Activated CD8-positive, alpha-beta T cell treated with anti-CD3 and anti-CD28 coated beads for 36 hours (primary cell): Measurements from ENCODE around the gene PLXNA1. TPM values are rescaled to one million over a fixed set of nuclear protein-coding genes. Genes with fewer than 3 reads are reported as not detected.

Experiments used
- ATAC-seq: fragments of 200-7000 bp; cut with Tn5 transposase; one replicate; pipeline ENCODE4 v1.10.0; 2021; ENCODE audit warnings: mild to moderate bottlenecking, moderate library complexity
- CTCF ChIA-PET: fragments of 350-600 bp; sonication (Branson Sonifier 250); formaldehyde crosslinking; loops from one replicate; lab custom pipeline; 2021; ENCODE audit warnings: antibody characterized with exemption; lab: Charles Lee
- POLR2A ChIA-PET: fragments of 350-600 bp; sonication (Branson Sonifier 250); formaldehyde crosslinking; loops from one replicate; lab custom pipeline; 2021; ENCODE audit warnings: antibody characterized with exemption; lab: Charles Lee
- DNase-seq: peaks from one replicate; pipeline ENCODE4 v3.0.0-alpha.2; 2020
- H3K27ac Mint-ChIP-seq: one replicate; pipeline ENCODE4 v1.8.0; 2021; ENCODE audit warnings: mild to moderate bottlenecking, mixed read lengths
- H3K27me3 Mint-ChIP-seq: one replicate; pipeline ENCODE4 v1.8.0; 2021; ENCODE audit warnings: mixed read lengths
- H3K36me3 Mint-ChIP-seq: one replicate; pipeline ENCODE4 v1.8.0; 2021; ENCODE audit warnings: low read depth, mixed read lengths
- H3K4me1 Mint-ChIP-seq: one replicate; pipeline ENCODE4 v1.8.0; 2021; ENCODE audit warnings: low read depth, mixed read lengths
- H3K4me3 Mint-ChIP-seq: one replicate; pipeline ENCODE4 v1.8.0; 2021; ENCODE audit warnings: mild to moderate bottlenecking, moderate library complexity, mixed read lengths
- H3K9me3 Mint-ChIP-seq: one replicate; pipeline ENCODE4 v1.8.0; 2021; ENCODE audit warnings: mixed read lengths
- intact Hi-C: fragments of 100-400 bp; cut with micrococcal nuclease; formaldehyde crosslinking; loops from one replicate; pipeline ENCODE4 v1.10.0; 2022
- total RNA-seq, 2 experiments: library from RNA; stranded (reverse); gene quantifications; one replicate each; pipeline ENCODE4 v1.2.3, GENCODE V29; 2021
- TF ChIP-seq, protein P1 (sequence below): fragments of 200-600 bp; IDR thresholded peaks from one replicate; pipeline ENCODE4 v1.8.0; 2022; ENCODE audit warnings: antibody characterized with exemption, mild to moderate bottlenecking

PLXNA1 gene
- total RNA-seq, 2 experiments from 2014 or later, result 5.1 to 6.6 TPM

DNA sequence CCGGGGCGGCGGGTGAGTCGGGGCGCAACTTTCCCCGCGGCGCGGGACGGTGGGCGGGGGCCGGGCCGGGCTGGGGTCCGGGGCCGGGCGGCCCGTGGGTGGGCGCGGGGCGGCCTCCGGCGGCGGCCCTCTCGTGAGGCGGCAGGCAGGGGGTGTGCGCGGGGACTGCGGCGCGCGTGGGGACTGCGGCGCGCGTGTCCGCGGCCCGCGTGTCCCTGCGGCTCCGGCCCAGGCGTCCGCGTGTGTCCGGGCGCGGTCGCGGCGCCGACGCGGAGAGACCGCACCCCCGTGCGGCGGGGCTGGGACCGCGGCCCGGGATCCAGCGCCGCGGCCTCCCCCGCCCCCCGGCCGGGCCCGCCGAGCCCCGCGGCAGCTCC, 349 bp downstream of the PLXNA1 start:
- intact Hi-C loops, result loop anchor here (5.0 kb wide), 1 partner anchor 306 kb away; no protein-coding TSS in a partner anchor
- TF ChIP-seq, protein P1, sequence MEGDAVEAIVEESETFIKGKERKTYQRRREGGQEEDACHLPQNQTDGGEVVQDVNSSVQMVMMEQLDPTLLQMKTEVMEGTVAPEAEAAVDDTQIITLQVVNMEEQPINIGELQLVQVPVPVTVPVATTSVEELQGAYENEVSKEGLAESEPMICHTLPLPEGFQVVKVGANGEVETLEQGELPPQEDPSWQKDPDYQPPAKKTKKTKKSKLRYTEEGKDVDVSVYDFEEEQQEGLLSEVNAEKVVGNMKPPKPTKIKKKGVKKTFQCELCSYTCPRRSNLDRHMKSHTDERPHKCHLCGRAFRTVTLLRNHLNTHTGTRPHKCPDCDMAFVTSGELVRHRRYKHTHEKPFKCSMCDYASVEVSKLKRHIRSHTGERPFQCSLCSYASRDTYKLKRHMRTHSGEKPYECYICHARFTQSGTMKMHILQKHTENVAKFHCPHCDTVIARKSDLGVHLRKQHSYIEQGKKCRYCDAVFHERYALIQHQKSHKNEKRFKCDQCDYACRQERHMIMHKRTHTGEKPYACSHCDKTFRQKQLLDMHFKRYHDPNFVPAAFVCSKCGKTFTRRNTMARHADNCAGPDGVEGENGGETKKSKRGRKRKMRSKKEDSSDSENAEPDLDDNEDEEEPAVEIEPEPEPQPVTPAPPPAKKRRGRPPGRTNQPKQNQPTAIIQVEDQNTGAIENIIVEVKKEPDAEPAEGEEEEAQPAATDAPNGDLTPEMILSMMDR, result no peak
- H3K4me1 Mint-ChIP-seq, result peaks cover 20% of the 10 kb centered on the region
- CTCF ChIA-PET, result interaction anchor here (1.2 to 1.8 kb wide), 3 partner anchors 14 to 473 kb away, joined by 3 to 7 read pairs (median 5); no protein-coding TSS in a partner anchor
- H3K36me3 Mint-ChIP-seq, result no peaks in the 10 kb centered on the region
- no peak overlapping the region for H3K4me3 Mint-ChIP-seq
- DNase-seq (no peak), ATAC-seq (no peak)
- H3K27ac Mint-ChIP-seq, result no peak overlapping the region
- POLR2A ChIA-PET, result no interaction called here
- peaks cover 11% of the 10 kb centered on the region for H3K27me3 Mint-ChIP-seq
- no peaks in the 10 kb centered on the region for H3K9me3 Mint-ChIP-seq

DNA sequence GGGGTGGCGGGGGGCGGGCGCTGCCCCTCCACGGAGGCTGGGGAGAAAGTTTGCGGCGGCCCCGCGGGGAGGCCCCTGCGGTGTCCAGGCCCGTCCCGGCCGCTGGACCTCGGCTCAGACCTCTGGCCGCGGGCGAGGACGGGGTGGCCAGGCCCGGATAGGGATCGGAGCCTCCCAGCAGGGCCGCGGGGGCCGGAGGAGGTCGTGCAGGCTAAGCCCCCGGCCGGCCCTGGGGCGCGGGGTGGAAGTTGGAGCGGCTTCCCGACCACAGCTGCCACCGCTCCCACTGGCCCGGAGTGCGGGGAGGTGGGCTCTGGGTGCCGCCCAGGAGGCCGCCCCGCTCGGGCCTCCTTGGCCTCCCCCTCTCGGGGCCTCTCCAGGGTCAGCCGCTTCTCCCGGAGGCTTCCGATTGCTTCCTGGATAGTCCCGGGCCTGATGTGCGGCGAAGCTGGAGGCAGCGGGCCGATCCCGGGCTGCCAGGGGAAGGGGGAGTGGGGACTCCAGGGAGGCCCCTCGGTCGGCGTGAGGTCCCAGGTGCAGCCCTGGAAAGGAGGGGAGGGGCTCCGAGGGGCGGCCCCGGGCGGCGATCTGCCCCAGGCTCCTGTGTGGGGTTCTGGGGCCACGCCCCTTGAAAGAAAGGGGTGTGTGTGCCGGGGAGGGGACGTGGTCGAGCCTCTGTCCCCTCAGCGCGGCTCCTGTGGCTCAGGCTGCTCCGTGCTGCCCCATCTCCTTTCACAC, 907 bp downstream of the PLXNA1 start:
- ATAC-seq (no peak), DNase-seq (peak; percentile 39)
- H3K27ac Mint-ChIP-seq, result no peak overlapping the region
- TF ChIP-seq, protein P1, result no peak
- peak overlapping the region; percentile 52 for H3K4me3 Mint-ChIP-seq
- no peaks in the 10 kb centered on the region for H3K36me3 Mint-ChIP-seq
- no peaks in the 10 kb centered on the region for H3K9me3 Mint-ChIP-seq
- intact Hi-C loops, result loop anchor here (5.0 kb wide), 1 partner anchor 307 kb away; no protein-coding TSS in a partner anchor
- peaks cover 20% of the 10 kb centered on the region for H3K4me1 Mint-ChIP-seq
- peaks cover 7% of the 10 kb centered on the region for H3K27me3 Mint-ChIP-seq
- POLR2A ChIA-PET, result no interaction called here
- CTCF ChIA-PET, result interaction anchor here (1.2 to 1.8 kb wide), 3 partner anchors 14 to 472 kb away, joined by 3 to 7 read pairs (median 5); no protein-coding TSS in a partner anchor

DNA sequence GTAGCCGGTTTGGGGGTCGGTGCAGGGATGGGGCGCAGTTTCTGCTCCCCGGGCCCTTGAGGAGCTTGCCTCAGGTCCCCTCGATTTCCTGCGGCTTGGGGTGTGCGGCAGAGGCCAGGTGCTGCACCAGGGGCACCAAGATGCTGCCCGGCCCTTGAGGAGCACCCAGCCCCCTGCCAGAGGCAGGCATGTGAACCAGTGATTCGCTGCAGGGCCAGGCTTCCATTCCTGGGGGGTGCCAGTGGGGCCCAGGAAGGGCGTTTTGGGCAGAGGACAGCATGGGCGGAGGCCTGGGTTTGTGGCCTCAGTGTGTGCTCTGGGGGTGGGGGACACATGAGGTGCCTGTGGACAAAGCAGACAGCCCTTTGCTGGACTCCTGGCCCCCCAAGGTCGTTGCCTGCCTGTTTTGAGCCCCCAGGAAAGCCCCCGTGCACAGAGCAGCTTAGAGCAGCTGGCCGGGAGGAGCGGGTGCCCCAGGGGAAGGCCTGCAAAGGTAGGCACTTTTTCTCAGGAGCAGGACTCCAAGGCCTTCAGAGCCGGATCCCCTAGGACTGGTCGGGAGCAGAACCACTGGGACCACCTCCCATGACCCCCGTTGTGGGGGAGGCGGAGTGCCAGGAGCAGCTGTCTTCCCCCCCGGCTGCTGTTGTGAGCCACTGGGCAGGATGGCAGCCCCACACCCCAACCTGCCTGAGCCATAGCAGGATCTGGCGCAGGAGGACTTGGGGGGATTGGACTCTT, 1.6 kb downstream of the PLXNA1 start:
- no peak for DNase-seq
- H3K4me1 Mint-ChIP-seq, result peaks cover 14% of the 10 kb centered on the region
- H3K27ac Mint-ChIP-seq, result no peak overlapping the region
- peaks cover 5% of the 10 kb centered on the region for H3K27me3 Mint-ChIP-seq
- ATAC-seq, result no peak
- H3K4me3 Mint-ChIP-seq, result peak overlapping the region; percentile 52
- no peaks in the 10 kb centered on the region for H3K9me3 Mint-ChIP-seq
- TF ChIP-seq, protein P1, result no peak
- CTCF ChIA-PET, result interaction anchor here (0.8 kb wide), 1 partner anchor 305 kb away, joined by 3 read pairs; no protein-coding TSS in a partner anchor
- POLR2A ChIA-PET, result interaction anchor here (1.3 kb wide), 1 partner anchor 13 kb away, joined by 4 read pairs; no protein-coding TSS in a partner anchor
- intact Hi-C loops, result loop anchor here (5.0 kb wide), 1 partner anchor 307 kb away; no protein-coding TSS in a partner anchor
- no peaks in the 10 kb centered on the region for H3K36me3 Mint-ChIP-seq

DNA sequence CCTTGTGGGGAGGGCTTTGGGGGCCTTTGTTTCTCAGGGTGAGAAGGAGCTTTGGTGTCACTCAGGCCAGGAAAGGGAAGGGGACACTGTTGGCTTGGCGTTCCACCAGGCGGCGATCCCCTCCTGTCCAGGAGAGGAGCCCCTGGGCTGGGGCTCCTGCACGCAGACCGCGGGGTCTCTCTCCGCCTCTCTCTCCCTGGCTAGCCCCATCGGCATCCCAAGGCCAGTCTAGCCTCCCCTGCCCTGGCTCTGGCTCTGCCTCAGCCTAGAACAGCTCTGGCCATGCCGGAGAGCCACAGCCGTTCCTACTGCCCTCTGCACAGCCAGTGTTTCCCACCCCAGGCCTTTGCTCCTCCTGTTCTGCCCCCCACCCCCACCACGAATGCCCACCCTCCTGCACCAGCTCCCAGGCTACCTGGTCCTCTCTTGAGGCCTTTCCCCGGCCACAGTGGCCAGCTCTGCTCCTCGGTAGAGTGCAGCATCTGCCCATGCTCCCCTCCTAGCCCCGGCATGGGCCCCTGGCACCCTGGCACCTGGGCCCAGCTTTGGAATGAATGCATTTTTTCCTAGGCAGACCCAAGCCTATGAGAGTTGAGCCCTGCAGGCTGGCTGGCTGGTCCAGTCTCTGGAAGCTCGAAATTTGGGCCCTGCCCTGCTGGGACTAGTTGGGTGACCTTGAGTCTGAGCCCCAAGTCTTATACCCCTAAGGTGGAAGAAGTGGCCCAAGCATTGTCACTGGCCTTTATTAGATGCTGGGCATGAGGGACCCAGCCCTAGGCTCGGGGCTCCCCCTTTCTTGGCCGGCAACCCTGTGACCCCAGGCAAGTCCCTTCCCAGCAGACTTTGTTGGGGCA, 2.4 kb downstream of the PLXNA1 start:
- H3K4me3 Mint-ChIP-seq, result no peak overlapping the region
- H3K27ac Mint-ChIP-seq, result no peak overlapping the region
- TF ChIP-seq, protein P1, result no peak
- no peak for DNase-seq
- no peaks in the 10 kb centered on the region for H3K9me3 Mint-ChIP-seq
- H3K4me1 Mint-ChIP-seq, result peaks cover 14% of the 10 kb centered on the region
- ChIA-PET CTCF (interaction anchor here (0.8 kb wide), 1 partner anchor 305 kb away, joined by 3 read pairs; no protein-coding TSS in a partner anchor), POLR2A (interaction anchor here (1.3 kb wide), 1 partner anchor 14 kb away, joined by 4 read pairs; no protein-coding TSS in a partner anchor)
- intact Hi-C loops, result no loop called here
- no peaks in the 10 kb centered on the region for H3K36me3 Mint-ChIP-seq
- ATAC-seq, result no peak
- H3K27me3 Mint-ChIP-seq, result no peaks in the 10 kb centered on the region
